Renal pelvis (tissue), 12 donors: ENCODE measurements around the gene CR1. TPM values are rescaled to one million over a fixed set of nuclear protein-coding genes. Genes with fewer than 3 reads are reported as not detected.
"Not testable (repeated sequence)": the region's sequence is repeated elsewhere in the genome, so short reads cannot be mapped to it uniquely, and the experiment has no call there.

Experiments used
- DNase-seq: peaks from one replicate; pipeline ENCODE4 v3.0.0-alpha.2; 2013
- long read RNA-seq, 16 experiments: transcript quantifications; one replicate each; lab custom pipeline, GENCODE V29; 2026
- polyA plus RNA-seq, 3 donors: library from polyadenylated mRNA; unstranded; fragments of 120-200 nt; gene quantifications; one replicate each; pipeline ENCODE4 v1.2.1, GENCODE V29; 2013; ENCODE audit not compliant: insufficient read length in 3 of 3

CR1 gene
- polyA plus RNA-seq, result 10 to 100 TPM; 16.4 to 22.8 (median 16.6) TPM
- long read RNA-seq, donor 1, result 0 reads
- long read RNA-seq, donor 2, result 0 reads
- long read RNA-seq, donor 3, result 0 reads
- long read RNA-seq, donor 4, partial matches to known transcripts, result 0 of 3 reads
- long read RNA-seq, donor 4, other reads (novel, unspliced or antisense), result 0 of 3 reads
- long read RNA-seq, donor 5, result 0 reads
- long read RNA-seq, donor 6, result 0 reads
- long read RNA-seq, donor 7, result 0 reads
- long read RNA-seq, donor 8, result 0 reads
- long read RNA-seq, donor 9, partial matches to known transcripts, result 5 of 6 reads
- long read RNA-seq, donor 9, other reads (novel, unspliced or antisense), result 0 of 6 reads
- long read RNA-seq, donor 10, partial matches to known transcripts, result 0 of 1 reads
- long read RNA-seq, donor 10, other reads (novel, unspliced or antisense), result 0 of 1 reads
- long read RNA-seq, donor 11, partial matches to known transcripts, result 0 of 1 reads
- long read RNA-seq, donor 11, other reads (novel, unspliced or antisense), result 0 of 1 reads
- long read RNA-seq, donor 12, partial matches to known transcripts, result 0 of 1 reads
- long read RNA-seq, donor 12, other reads (novel, unspliced or antisense), result 0 of 1 reads
- long read RNA-seq, donor 13, partial matches to known transcripts, result 10 of 10 reads
- long read RNA-seq, donor 13, other reads (novel, unspliced or antisense), result 0 of 10 reads
- long read RNA-seq, donor 14, result 0 reads
- long read RNA-seq, donor 15, result 0 reads
- long read RNA-seq, donor 16, partial matches to known transcripts, result 0 of 2 reads
- long read RNA-seq, donor 16, other reads (novel, unspliced or antisense), result 0 of 2 reads

GRCh38 chr1:207495801-207496792 lies at the start of gene CR1:
Gene CR1, plus strand, starts transcription at chr1:207496157. Its CDS starts 111 bp downstream, at chr1:207496268.
- DNase-seq, result peak; percentile 24

GRCh38 chr1:207453710-207454045 lies 42.3 kb upstream of the CR1 start:
- no peak for DNase-seq

DNA sequence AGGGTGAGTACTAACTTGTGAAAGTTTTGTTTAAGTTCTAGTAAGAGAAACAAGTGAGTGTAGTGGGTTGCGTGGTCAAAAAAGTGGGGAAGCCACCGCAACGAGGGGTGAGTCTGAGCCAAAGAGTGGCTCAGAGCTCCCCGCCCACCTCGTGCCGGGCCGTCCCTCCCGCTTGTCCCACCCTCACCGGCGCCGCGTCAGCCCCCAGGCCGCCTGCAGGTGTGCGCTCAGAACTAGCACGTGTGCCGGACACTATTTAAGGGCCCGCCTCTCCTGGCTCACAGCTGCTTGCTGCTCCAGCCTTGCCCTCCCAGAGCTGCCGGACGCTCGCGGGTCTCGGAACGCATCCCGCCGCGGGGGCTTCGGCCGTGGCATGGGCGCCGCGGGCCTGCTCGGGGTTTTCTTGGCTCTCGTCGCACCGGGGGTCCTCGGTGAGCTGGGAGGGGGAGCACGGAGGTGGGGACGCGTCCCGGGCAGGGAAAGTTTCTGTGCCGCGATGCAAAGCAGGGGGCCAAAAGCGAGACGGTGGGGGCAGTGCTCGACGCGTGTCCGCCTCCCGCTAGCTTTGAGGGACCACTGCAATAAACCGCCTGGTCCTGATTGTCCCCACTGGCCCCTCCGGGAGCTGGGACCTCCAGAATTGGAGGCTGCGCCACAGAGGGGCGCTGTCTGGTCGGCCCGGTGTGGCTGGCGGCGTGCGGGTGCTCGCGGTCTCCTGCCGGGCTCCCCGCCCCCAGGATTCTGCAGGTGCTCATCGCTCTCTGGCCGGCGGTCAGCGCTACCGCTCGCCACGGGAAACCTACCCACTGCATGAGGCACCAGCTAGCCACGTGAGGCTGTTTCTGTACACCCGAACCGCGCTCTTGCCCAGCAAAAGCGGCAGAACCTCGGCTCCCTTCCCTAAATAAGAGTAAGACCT lies 41.7 kb upstream of the CR1 start, which contains the start of gene CR2:
TSS of gene CR2 (plus strand) at position 283 of the 919 bp plus-strand sequence. CDS start at position 374, 91 bp downstream.
- peak; percentile 54 for DNase-seq

GRCh38 chr1:207455183-207455754 lies 40.7 kb upstream of the CR1 start:
- DNase-seq, result no peak

DNA sequence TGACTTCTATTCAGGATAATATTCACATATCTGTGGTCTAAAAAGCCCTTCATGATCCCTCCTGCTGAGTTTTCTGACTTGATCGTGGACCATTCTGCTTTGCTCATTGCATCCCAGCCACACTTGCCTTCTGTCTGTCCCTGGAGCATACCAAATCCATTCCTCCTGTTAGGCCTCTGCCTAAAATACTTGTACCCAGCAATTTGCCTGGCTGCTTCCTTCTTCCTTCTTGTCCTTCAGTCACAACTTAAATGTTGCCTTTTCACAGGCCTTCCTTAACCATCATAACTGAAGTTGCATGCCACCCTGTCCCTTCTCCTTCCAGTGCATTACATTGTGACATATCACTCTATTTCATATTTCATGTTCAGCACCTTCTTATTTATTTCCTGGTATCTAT lies 37.5 kb upstream of the CR1 start:
- DNase-seq, result no peak

GRCh38 chr1:207459008-207459407 lies 36.9 kb upstream of the CR1 start:
- no peak for DNase-seq

DNA sequence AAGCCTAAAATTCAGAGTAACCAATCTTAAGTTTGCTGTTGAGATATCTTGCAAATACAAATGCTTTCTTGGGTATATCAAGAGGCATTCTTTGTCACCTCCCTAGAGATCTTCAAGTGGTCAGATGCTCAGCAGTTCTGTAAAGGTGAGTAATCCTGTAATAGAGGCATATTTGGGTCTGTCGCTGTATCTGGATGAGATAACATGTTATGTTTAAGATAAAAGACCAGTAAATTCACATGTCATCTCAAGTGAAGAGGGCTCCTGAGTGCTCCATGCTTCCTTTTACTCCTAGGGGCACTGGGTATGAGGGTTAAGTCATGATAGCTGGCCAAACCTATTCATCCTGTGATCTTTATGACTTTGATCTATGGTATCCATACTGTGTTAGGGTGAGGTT lies 34.3 kb upstream of the CR1 start:
- DNase-seq, result no peak

DNA sequence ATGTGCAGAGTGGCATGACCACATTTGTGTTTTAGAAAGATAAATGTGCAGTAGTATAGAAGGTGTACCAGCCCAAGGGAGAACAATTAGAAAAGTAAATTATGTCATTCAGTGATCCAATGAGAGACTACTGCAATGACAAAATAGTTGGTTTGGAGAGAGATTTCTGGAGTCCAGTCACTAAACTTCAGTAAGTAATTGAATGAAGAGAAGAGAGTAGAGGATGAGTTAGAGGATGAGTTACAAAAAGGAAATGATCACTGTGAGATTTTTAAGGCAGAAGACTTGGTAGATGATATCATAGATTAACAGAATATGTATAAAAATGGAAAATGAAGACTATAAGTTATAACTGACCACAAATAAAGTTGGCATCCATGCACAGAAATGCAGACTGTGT lies 33.4 kb upstream of the CR1 start:
- DNase-seq, result no peak

DNA sequence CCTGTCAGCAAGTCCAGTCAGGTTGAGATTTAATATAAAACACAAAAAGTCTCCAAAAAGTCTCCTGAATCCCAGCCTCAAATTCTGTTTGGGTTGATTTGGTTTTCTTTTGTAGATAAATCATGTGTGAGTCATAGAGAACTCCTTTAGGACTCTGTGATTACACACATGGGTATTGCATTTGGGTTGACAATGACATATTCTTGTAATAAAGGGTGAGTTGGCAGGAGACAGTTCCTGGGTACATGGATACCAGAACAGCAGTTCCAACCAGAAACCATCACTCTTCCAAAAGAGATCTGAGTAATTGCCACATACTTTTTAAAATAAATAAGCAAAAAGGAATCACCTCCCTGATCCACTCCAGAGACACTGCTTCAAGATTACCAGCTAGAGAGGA lies 32.9 kb upstream of the CR1 start:
- no peak for DNase-seq

- no peak for DNase-seq
Measured at GRCh38 chr1:207463571-207463970, 32.4 kb upstream of the CR1 start.

DNA sequence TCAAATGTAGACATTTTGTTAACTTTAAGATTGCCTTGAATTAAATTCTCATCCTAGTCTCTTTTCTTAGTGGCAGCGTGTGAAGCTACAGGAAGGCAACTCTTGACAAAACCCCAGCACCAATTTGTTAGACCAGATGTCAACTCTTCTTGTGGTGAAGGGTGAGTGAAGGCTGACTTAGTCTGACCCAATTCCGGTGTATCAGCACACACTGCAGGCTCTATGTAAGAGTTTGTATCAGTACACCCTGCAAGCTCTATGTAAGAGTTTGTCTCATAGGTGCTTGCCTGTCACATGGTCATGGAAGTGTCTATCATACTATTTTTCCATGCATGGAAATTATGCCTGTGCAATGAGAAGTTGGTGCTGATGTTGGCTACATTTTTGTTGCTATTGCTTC lies 25.0 kb upstream of the CR1 start:
- no peak for DNase-seq

- DNase-seq, result no peak
Measured at GRCh38 chr1:207474210-207474609, 21.7 kb upstream of the CR1 start.

- no peak for DNase-seq
Measured at GRCh38 chr1:207486198-207486597, 9.8 kb upstream of the CR1 start.

- DNase-seq, result no peak
Measured at GRCh38 chr1:207487636-207488035, 8.3 kb upstream of the CR1 start.

- no peak for DNase-seq
Measured at GRCh38 chr1:207493212-207493611, 2.7 kb upstream of the CR1 start.

DNA sequence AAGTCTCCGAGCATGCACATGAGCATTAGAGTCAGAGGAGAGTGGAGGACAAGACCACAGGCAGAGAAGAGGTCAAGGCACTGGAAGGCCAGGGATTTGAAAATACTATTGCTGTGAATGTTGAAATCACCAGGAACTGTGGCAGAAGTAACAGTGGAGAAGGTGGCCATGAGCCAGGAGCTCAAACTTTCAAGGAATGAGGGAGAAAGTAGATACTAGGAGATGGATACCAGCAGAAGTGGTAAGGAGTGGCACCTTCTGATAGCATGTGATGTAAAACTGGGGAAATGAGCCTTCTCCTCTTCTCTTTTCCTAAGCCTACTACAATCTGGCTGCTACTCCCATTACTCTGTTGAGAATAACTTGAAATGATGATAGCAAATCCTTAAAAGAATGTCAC lies 1.8 kb upstream of the CR1 start:
- no peak for DNase-seq

GRCh38 chr1:207495281-207495680 lies 676 bp upstream of the CR1 start:
- not testable (repeated sequence) for DNase-seq

GRCh38 chr1:207497941-207498340 lies 2.0 kb downstream of the CR1 start:
- no peak for DNase-seq

DNA sequence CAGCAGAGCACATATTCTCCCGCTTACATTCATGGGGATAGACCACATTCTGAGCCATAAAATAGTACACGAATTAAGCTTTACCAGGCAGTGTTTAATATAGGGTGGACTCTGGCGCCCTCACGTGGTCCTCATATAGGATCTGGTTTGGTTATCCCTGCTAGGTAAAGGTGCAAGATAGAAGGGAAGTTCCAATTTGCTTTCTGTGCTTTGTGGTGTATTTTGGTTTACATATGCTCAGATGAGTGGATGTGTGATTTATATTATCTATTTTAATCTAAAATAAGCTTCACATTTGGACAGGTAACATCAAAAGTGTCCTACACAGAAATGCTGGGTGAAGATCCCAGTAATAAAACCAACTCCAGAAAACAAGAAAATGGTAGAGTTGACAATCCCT lies 3.6 kb downstream of the CR1 start:
- peak; percentile 83 for DNase-seq

DNA sequence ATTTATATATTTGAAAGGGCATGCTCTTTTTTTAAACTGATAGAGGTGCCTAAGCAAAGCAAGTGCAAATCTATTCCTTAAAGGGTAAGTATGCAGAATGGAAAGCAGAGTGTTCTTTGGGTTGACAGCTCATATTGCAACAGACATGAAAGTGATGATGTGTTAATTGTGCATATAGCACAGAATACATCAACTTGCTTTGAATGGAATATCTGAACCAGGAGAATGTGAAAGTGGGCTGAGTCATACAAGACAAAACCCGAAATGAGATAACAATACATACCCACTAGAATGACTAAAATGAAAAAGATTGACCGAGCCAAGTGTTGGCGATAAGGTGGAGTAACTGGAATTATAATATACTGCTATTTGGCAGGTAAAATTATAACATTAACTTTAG lies 4.3 kb downstream of the CR1 start:
- no peak for DNase-seq
